LNCAP (cell line): ENCODE measurements around the gene NACC2.

Experiments used
- CTCF ChIP-seq: fragments of 450-650 bp; IDR thresholded peaks from 2 replicates; pipeline ENCODE4 v1.5.1; 2017; ENCODE audit warnings: mild to moderate bottlenecking

Gene NACC2

GRCh38 chr9:136105398-136106135 is 10.5 kb upstream of the NACC2 start:
- TF ChIP-seq CTCF = no peak

- no peak for TF ChIP-seq CTCF
These were observed 9.8 kb upstream of the NACC2 start for GRCh38 chr9:136104916-136105315.

GRCh38 chr9:136104488-136104800 is 9.4 kb upstream of the NACC2 start:
- no peak for TF ChIP-seq CTCF

- no peak for TF ChIP-seq CTCF
These were observed 8.8 kb upstream of the NACC2 start for GRCh38 chr9:136103651-136104487.

GRCh38 chr9:136100700-136101614 is 5.9 kb upstream of the NACC2 start:
- no peak for TF ChIP-seq CTCF

GRCh38 chr9:136099542-136099941 is 4.5 kb upstream of the NACC2 start:
- TF ChIP-seq CTCF = no peak

- TF ChIP-seq CTCF = no peak
These were observed 3.8 kb upstream of the NACC2 start for GRCh38 chr9:136098844-136099243.
